NCI-H82 treated with DMSO at 0.1 percent for 48 hours (cell line): ENCODE measurements around the gene MPND.

ENCODE experiments used
- DNase-seq: peaks from one replicate; lab custom pipeline; 2025; ENCODE audit not compliant: unreplicated experiment; lab: John Stamatoyannopoulos, UW

Gene MPND, protein sequence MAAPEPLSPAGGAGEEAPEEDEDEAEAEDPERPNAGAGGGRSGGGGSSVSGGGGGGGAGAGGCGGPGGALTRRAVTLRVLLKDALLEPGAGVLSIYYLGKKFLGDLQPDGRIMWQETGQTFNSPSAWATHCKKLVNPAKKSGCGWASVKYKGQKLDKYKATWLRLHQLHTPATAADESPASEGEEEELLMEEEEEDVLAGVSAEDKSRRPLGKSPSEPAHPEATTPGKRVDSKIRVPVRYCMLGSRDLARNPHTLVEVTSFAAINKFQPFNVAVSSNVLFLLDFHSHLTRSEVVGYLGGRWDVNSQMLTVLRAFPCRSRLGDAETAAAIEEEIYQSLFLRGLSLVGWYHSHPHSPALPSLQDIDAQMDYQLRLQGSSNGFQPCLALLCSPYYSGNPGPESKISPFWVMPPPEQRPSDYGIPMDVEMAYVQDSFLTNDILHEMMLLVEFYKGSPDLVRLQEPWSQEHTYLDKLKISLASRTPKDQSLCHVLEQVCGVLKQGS

DNA sequence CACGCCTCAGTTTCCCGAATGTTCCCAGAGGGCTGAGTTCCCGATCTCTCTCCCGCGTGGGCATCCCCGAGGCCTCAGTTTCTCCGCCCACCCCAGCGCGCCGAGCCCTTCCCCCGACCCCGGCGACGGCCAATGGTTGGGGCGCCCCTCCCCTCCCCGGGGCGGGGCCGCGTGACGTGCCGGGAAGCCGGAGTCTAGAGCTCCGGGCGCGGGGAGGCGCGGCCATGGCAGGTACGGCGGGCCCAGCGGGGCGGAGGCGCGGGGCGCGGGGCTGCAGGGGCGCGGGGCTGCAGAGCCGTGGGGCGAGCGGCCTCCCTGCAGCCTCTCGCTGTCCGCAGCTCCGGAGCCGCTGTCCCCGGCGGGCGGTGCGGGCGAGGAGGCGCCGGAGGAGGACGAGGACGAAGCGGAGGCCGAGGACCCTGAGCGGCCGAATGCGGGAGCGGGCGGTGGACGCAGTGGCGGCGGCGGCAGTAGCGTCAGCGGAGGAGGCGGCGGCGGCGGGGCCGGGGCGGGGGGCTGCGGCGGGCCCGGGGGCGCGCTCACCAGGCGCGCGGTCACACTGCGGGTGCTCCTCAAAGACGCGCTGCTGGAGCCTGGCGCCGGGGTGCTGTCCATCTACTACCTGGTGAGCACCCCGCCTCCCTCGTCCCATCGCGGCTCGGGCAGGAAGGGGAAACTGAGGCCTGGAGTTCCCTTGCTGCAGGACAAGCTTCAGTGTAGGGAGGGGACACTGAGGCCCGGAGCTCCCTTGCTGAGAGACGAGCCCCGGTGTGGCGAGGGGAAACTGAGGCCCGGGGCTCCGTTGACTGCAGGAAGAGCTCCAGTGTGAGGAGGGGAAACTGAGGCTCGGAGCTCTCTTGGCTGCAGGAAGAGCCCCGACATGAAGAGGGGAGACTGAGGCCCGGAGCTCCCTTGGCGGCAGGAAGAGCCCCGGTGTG, at the start of gene MPND:
Gene MPND, plus strand, starts transcription at position 193 of the 938 bp plus-strand sequence. Its CDS starts 32 bp downstream, at position 225.
- DNase-seq, result peak; percentile 67

DNA sequence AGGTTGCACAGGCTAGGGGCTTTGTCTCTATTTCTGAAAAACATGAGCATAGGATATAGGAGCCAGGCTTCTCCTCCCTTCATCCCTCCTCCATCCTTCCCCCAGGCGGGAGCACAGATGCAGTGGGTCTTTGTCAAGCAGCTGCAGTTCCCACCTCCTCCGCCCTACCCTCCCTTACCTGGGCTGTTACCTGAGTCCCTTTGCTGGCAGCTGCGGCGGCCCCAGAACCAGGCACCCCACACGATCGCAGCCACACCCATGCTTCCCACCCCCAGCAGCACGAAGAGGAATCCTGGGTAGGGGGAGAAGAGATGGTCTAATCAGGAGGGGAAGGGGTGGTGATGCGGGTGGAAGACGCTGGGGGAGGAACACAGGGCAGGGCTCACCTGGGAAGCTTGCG, 49.0 kb upstream of the MPND start:
- no peak for DNase-seq

DNA sequence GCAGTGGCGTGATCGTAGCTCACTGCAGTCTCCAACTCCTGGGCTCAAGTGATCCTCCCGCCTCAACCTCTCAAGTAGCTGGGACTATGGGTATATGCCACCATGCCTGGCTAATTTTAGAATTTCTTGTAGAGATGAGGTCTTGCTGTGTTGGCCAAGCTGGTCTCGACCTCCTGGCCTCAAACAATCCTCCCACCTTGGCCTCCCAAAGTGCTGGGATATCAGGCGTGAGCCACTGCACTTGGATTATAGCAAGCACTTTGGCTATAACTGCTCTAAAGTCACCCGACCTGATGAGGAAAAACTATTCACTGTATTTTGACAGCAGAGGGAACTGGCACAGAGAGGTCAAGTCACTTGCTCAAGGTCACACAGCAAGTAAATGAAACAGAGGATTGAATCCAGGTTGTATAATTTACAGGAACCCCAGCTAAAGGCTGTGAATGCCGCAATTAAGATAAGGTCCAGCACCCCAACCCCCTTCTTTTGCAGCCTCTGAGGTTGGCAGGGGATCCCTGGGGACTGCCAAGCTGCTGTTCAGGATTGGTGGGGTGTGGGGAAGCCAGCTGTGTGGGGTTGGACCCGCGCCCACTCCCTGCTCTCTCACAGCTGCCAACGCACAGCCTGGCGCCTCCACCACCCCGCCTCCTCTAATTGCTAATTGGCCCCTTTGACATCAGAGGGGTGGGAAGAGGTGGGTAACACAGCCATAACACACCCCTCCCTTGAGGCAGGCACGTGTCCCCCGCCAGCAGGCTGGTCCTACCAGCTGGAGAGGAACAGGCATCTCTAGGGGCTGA, 47.2 kb upstream of the MPND start:
- DNase-seq, result peak; percentile 51

DNA sequence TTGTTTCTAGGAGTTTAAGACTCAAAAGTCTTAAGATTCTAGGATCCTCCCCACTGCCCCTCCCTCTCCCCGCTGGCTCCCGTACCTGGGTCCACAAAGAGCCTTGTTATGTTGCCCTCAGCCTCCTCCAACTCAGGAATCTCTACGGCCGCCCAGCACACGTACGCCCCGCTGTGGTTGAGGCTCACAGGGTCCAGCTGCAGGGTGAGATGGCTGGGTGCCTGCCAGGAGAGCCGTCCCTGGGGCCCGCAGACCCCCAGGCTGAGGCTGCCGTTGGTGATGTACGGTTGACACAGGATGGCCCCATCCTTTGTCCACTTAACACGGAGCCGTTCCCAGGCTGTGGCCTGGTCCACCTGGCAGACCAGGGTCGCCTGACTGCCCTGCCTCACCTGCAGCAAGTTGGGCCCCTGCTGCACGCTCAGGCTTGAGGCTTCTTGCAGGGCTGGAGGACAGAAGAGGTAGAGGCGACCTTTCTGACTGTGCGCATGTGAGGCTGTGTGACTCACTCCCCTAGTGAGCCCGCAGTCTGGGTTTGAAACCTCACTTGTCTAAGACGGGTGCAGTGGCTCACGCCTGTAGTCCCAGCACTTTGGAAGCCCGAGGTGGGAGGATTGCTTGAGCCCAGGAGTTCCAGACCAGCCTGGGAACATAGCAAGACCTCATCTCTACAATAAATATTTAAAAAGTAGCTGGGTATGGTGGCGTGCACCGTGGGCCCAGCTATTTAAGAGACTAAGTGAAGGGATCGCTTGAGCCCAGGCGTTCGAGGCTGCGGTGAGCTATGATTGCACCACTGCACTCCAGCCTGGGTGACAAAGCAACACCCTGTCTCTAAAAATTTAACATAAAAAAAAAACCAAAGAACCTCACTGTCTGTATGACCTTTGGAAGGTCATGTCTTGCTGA, 45.2 kb upstream of the MPND start:
- DNase-seq, result no peak

DNA sequence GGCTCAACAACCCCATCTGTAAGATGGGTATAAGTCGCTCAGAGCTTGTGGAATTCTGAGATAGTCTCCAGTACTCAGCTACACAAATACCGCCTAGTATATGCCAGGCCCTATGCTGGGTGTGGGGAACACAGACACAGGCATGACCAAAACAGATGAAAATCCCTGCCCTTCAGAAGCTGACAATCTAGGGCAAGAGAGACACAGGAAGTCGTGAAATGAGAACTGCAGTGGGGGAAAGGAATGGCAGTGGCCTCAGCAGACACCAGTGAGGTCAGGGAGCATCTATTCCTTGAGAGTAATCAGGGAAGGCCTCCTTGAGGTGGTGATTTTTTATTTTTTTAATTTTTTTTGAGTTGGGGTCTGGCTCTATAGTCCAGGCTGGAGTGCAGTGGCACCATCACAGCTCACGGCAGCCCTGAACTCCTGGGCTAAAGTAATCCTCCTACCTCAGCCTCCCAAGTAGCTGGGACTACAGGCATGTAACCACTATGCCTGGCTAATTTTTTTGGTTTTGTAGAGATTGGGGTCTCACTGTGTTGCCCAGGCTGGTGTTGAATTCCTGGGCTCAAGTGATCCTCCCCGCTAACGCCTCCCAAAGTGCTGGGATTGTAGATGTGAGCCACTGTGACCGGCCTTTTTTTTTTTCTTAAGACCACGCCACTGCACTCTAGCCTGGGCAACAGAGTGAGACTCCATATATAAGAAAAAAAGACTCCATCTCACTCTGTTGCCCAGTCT, 44.4 kb upstream of the MPND start:
- no peak for DNase-seq

DNA sequence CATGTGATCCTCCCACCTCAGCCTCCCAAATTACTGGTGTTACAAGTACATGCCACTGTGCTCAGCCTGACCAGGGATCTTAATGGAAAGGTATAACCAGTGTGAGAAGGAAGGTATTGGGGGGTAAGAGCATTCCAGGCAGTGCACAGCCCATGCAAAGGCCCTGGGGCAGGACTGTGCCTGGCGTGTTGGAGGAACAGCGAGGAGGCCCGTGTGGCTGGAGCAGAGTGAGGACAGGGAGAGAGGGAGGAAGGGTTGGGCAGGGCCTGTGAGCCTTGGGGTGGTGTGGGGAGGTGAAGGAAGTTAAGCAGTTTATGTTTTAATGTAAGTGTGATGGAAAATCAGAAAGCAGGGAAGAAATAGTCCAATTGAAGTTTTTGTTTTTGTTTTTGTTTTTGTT, 42.8 kb upstream of the MPND start:
- no peak for DNase-seq

DNA sequence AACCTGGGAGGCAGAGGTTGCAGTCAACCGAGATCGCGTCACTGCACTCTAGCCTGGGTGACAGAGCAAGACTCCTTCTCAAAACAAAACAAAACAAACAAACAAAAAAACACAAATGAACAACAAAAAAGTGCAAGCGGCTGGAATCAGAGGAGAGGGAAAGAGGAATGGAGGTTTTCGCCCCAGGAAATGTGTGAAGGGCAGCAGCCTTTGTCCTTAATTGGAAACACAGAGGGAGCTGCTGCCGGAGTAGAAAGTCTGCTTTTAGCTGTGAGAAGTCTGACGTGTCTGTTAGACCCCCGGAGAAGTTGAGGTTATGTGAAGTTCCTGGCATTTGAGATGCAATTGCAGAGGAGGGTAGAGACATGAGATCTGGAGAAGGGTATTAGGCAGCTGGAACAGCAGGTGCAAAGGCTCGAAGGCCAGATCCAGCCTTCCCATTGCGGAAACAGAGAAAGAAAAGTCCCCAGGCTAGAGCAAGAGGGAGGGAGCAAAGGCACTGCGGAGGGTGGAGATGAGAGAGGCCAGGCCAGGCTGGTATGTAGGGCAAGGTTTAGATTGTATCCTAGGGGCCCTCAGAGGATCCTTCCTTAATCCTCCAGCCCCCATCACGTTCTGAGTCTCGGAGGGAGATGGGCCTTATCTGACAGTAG, 41.6 kb upstream of the MPND start:
- DNase-seq, result no peak

DNA sequence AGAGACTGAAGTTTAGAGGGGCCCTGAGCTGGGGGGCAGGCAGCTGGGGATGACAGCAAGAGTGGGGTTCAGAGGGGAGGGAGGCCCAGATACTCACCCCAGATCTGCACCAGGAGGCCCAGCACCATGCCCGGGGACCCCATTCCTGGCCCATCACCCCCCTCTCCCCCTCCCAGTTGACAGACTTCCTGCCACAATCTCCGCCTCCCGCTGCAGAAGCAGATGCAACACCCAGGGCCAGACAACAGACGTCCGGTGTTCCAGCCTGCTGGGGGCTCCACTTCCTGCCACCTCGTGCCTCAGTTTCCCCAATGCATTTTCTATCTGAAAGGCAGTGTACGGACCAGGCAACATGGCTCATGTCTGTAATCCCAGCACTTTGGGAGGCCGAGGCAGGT, 41.1 kb upstream of the MPND start, which contains the start of gene TMIGD2:
Gene TMIGD2, minus strand, starts transcription at position 147 of the 398 bp plus-strand sequence. Its CDS starts 4 bp downstream, at position 143.
- DNase-seq, result no peak

DNA sequence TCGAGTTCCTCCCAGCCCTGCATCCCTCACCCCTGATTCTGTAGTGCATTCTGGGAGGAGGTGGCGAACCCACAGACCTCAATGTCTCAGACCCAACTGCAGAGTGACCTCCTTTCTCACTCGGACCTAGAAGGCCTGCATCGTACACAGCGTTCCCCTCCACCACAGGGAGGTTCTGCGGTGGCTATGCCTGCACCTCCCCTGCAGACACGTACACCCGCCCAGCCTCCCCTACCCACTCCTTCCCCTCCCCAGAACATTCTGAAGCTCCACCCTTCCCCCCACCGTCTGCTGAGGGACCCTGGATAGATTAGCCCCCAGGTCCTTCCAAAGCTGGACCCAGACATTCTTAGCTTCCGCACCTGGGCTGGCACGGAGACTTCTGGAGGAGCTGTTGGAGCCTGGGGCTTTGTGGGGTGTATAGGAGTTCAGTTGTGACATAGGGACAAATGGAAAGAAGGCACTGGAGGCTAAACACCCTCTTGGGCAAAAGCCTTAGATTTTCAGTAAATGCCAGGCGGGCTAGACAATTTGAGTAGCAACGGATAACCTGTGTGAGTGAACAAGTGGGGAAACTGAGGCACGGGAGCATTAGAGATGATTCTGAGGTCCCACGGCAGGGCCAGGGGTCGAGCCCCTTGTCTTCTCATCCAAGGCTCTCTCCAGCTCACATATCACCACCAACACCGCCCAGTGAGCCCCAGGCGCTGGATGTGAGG, 39.4 kb upstream of the MPND start:
- DNase-seq, result no peak

DNA sequence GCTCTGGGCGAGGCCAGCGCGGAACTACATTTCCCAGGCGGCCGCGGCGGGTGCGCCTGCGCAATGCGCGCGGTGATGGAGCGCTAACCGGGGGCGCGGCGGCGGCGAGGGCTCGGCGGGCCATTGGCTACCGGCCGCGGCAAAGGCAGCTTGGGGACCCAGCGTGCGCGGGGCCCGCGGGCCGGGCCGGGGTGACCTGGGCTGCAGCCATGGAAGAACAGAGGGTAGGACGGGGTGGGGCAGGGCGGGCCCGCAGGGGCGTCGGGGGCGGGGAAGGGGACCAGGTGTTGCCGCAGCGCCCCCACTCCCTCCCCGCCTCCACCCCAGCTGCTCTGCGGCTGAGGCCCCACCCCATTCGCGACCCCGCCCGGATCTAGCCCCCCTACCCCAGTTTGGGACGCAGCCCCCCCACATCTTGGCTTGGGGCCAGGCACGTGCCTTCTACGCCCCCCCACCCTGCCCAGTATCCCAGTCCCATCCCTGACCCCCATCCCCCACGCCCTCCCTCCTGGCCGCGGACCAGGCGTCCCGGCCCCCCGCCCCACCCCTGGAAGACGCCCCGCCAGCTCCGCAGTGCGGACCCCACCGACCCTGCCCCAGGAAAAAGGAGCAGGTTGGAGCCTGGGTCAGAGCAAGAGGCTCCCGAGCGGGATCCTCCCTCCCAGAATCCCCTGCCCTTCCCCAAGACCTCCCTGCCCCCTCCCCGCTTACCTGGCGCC, 38.7 kb upstream of the MPND start, which contains the start of gene FSD1:
Gene FSD1, plus strand, starts transcription at position 61 of the 719 bp plus-strand sequence. Its CDS starts 149 bp downstream, at position 210.
- no peak for DNase-seq

DNA sequence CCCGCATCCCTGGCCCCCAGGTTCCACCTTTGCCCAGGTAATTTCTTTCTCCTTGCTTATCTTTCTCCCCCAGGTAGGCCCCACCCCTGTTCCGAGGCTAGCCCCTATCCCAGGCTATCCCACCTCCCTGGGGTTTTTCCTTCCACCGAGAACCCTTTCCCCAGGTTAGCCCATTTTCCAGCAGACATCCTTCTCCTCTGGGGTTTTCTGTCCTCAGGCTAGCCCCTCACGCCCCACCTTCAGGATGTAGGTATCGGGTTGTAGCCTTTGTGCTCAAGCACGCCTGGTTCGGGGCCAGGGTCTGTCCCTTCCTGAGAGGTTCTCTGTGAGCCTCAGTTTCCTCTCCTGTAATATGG, 38.1 kb upstream of the MPND start:
- DNase-seq, result no peak

DNA sequence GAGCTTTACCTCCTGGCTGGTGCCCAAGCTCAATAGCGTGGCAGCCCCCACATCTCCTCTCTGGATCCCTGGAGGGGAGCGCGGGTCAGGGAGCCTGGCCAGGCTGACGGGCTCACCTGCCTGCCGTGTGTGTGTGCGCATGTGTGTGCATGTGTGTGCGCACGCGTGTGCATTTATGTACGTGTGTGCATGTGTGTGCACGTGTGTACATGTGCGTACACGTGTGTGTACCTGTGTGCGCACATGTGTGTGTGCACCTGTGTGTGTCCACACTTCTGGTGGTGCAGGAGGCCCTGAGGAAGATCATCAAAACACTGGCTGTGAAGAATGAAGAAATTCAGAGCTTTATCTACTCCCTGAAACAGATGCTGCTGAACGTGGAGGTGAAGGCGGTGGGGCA, 37.7 kb upstream of the MPND start:
- no peak for DNase-seq

DNA sequence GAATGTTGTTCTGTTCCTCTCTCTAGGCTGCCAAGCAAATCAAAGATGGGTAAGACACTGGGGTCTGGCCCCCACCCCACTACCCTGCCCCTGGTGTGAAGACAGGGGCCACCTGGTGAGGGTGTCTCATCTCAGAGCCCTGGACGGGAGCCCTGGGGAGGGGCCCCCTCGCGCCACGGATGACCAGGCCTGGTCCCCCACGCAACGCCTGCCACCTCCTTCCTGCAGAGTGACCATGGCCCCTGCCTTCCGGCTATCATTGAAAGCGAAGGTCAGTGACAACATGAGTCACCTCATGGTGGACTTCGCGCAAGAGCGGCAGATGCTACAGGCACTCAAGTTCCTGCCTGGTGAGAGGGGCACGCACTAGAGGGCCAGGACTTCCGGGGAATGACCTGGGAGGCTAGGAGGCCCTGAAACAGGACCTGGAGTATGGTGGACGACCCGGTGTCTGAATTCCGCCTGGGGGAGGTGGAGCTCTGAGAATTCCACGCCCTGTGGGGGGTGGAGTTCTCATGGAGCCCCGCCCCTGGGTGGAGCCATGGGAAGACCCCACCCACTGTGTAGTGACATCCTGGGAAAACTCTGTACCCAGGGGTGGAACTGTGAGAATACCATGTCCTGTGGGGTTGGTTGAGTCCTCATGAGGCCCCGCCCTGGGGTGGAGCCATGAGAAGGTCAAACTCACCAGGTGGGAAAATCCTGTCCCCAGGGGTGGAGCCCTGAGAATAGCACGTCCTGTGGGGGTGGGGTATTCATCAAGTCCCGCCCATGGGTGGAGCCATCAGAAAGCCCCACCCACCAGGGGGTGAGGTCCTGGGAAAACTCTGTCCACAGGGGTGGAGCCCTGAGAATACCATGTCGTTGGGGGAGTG, 32.9 kb upstream of the MPND start:
- DNase-seq, result no peak

DNA sequence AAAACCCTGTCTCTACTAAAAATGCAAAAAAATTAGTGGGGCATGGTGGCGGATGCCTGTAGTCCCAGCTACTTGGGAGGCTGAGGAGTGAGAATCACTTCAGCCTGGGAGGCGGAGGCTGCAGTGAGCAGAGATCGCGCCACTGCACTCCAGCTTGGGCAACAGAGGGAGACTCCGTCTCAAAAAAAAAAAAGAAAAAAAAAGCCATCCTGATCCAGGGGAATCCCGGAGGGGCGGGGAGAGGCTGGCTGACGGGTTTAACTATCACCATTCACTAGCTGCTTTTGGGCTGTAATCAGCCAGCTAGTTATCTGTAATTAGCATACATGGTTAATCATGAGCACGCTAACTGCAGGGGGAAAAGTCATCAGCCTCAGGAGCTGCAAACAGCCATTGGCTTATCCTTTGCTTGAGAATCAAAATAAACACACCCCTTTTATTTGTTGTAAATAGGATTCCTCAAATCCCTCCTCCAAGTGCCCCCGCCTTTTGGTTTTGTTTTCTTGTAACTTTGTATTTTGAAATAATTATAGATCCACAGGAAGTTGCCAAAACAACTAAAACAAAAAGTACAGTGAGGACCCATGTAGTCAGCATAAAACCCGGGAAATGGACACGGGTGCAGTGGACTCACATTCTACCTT, 29.4 kb upstream of the MPND start:
- DNase-seq, result no peak

DNA sequence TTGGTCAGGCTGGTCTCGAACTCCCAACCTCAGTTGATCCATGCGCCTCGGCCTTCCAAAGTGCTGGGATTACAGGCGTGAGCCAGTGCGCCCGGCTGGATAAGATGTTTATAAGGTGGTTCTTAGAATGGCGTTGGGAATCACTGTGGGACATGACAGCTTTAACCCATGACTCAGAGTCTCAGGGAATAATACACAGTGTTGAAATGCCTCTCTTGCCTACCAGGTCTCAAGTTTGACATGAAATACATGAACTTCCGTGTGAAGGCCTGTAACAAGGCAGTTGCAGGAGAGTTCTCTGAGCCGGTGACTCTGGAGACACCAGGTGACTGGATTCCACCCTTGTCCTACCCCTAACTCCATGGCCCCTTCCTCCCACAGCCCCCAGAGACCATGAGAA, 26.4 kb upstream of the MPND start:
- no peak for DNase-seq

DNA sequence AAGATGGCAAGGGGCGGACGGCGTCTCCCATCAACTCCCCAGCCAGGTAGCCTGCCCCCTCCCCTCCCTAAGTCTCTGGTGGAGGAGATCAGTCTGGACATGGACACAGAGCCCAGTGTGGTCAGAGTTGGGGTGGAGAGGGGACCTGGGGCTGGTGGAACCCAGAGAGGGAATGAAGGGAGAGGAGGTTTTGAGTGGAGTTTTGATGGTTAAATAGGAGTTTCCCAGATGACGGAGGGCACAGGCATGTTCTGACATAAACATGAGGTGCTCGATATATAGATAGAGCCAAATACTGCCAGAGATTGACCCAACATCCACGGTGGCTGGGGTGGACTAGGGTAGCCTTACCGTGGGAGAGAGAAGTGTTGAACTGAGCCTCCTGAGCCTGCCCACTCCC, 24.9 kb upstream of the MPND start:
- no peak for DNase-seq
